HG02623 (cell line): ENCODE data around the gene GFPT2.

ENCODE experiments used
- ATAC-seq: cut with Tn5 transposase; IDR thresholded peaks from one replicate; pipeline ENCODE4 v1.9.1; 2021; ENCODE audit warnings: moderate library complexity; ENCODE audit not compliant: unreplicated experiment

The GFPT2 gene

DNA sequence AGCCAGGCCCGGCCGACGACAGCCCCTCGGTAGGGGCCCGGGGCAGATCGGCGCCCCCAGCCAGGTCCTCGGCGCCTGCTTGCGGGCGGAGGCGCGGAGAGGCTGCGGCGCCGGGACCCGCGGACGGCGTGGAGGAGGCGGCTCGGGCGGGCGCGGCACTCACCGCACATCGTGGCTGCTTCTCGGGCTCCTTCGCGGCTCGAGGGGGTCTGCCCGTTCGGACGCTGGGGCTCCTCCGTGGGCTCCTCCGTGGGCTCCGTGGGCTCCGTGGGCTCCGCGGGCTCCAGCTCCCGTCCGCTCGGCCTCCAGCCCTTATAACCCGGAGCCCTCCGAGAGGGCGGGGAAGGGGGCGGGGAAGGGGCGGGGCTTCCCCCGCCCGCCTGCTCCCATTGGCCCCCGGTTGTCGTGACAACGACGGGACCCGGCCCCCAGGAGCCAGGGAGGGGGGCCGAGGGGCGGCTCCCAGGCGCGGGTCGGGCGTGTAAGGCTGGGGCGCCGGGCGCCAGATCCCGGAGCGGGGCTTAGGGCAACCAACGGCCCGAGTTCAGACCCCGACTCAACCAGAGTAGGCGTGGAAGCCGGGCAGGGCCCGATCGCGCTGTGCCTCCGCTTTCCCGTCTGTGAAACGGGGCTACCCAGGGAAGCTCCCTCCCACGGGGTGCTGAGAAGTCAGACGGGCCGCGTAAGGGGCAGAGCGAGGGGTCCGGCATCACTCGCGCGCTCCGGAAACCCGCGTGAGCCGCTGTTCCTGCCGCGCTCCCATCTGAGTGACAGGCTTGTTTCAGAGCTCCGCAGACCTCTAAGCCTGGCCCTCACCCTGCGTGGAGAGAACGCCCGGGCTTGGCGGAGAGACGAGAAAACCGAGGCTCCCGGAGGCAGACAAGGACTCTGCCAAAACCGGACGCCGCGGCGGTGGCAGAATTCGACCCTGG, at the start of gene GFPT2:
TSS of gene GFPT2 (minus strand) at position 289 of the 932 bp plus-strand sequence. CDS start at position 170, 119 bp downstream.
- ATAC-seq = peak; percentile 61

DNA sequence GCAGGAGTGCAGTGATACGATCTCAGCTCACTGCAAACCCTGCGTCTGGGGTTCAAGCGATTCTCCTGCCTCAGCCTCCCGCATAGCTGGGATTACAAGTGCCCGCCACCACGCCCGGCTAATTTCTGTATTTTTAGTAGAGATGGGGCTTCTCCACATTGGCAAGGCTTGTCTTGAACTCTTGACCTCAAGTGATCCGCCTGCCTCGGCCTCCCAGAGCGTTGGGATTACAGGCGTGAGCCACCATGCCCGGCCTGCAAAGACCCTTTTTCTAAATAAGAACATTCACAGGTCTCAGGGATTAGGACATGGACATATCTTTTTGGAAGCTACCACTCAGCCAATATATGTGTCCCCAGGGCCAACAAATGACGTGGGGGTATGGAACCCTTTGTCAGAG, 49.6 kb upstream of the GFPT2 start:
- ATAC-seq = no peak

DNA sequence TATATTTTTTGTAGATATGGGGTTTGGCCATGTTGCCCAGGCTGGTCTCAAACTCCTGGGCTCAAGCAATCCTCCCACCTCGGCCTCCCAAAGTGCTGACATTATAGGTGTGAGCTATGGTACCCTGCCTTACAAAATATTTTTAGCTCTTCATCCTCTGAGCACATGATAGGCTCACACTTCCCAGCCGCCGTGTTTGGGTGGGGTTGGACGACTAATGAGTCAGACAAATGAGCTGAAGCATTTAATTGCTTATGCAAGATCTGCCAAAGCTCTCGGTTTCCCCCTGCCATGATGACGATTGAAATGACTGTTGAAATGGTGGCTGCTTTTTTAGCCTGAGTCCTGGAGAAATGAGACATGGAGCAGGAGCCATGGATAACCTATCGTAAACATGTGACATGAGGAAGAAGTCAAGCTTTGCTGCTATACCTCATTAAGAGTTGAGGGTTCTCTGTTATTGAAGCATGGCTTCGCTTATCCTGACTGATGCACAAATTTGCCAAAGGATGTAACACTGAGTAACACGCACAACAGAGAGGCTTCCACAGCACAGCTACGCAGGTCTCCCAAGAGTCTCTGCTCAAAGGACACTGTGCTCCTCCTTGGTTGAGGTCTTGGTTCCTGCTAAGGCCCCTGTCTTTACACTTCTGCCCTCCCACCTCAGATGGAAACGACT, 48.2 kb upstream of the GFPT2 start:
- no peak for ATAC-seq

DNA sequence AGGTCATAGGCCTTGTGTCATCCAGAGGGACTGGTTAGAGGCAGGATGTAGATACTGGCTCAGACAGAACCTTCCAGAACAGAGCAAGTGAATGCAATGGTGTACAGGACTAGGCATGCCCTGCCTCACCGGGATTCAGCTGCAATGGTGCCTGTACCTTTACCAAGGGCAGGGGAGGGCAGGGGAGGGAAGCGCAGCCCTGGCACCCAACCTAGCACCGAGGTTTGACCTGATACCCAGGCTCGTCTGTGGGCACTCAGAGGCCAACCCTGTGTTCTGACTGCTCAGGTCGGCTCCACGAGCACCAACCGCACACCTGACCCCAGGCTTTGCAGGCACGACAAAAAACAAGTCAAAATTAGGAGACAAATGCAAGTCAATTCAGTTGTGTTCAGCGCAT, 47.3 kb upstream of the GFPT2 start:
- ATAC-seq = no peak

DNA sequence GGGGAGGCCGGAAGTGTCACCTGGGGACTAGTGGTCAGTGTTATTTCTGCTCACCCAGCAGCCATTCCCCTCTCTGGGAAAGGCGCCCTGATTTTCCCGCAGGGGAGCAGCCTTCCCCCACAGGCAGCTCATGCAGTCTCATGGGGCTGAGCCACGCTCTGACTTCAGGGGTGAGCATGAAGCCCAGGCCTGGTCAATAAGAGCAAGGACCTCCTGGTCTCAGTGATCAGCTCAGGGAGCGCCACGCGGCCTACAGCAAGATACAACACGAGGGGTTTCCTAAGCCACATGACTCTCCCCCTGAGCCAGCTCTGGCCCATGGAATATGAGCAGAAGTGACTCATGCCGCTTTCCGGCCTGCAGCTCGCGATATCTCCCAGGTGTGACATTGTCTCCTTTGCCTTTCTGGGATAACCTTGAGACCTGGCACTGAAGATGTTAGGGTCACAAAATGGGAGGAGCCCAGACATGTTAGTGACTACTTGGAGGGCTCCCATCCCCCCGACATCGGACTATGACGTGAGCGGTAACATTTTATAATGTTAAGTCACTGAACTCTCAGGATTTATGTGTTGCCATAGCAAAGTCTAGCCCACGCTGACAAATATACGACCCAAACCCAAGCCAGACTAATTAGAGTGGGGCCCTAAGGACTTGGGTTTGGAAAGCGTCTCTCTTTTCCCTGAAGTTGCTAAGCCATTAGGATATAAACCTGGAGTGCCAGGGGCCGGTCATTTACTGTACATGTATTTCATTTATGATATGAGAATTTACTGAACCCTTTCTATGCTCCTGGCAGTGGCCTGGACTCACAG, 46.5 kb upstream of the GFPT2 start:
- ATAC-seq = no peak

DNA sequence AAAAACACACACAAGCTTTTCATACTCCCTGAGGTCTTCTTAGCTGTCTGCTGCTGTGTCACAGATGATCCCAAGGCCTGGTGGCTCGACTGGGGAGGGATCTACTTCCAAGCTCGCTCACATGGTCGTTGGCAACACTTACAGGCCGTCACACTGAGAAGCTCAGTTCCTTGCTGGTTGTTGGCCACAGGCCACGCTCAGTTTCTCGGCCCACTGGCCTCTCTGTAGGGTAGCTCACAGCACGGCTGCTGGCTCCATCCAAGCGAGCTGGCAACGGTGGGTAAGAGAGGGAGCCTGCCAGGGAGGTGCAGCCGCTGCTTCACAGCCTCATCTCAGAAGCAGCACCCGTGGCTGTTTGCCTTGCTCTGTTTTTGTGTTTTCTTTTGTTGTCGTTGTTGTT, 43.8 kb upstream of the GFPT2 start:
- no peak for ATAC-seq

DNA sequence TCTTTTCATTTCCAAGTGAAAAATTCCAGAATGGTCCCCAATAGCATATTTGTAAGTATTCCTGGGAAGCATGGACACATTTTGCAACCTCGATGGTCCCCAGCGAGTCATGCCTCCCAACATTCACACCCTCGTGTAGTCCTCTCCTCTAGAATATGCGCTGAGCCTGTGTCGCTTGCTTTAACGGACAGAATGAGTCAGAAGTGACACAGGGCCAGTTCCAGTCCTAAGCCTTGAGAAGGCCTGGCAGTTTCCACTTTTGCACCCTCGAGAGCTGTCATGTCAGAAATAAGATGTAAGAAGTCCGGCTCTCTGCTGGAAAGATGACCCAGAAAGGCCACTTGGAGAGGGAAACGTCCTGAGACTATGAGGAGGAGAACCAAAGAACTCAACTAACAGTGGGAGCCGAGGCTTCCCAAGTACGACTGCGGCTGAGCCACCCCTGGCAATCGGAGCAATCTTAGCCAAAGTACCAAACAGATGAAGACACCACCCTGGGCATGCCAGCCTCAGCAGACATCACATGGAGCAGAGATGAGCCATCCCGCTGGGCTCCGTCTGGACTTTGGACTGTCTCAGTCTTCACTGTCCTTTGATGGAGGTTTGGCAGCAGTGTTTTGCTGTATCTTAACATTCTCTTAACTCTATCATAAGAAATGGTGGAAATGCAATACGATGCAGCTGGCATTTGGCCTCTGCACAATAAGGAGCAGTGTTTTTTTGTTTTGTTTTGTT, 42.6 kb upstream of the GFPT2 start:
- no peak for ATAC-seq

DNA sequence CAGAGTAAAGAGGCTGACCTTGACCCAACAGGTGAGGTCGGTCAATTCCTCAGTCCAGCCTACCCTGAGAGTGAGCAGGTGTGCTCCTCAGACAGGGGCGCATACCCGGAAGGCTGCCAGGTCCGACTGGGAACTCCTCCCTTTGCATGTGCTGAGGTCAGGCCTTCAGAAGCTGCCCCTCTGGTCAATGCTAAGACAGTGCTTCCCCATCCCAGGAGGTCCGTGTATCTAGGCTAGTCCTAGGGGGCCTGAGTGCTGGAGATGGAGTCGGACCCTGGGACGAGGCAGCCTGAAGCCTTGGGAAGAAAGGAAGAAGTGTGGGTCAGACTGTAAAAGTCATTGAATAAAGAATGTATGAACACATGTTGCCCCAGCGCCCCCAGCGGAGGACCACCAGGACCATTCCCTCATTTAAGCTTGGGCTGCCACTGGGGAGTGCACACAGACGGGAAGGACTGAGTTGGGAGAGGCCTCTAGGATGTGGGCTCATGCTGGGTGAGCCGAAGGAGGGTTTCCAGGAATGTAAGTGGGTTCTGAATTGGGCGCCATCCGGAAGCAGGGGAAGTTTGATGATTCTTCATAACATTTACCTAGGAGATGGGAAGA, 41.0 kb upstream of the GFPT2 start:
- no peak for ATAC-seq

DNA sequence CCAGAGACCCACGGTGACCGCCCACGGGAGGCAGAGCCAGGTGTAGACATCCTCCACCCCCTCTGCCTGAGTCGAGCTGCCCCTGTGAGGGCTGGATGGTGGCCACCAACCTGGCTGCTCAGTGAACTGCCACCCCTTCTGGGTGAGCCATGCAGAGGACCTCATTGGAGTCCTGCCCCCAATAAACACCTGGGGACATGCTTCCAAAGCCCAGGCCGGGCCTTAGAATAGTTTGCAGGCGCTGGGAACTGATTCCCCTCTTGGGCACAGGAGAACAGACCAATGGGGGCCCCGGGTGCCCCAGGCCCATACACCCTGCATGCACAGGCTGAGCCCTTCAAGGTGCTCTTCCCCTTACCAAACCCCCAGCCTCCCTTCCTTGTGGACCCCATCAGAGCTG, 38.1 kb upstream of the GFPT2 start:
- ATAC-seq = no peak

DNA sequence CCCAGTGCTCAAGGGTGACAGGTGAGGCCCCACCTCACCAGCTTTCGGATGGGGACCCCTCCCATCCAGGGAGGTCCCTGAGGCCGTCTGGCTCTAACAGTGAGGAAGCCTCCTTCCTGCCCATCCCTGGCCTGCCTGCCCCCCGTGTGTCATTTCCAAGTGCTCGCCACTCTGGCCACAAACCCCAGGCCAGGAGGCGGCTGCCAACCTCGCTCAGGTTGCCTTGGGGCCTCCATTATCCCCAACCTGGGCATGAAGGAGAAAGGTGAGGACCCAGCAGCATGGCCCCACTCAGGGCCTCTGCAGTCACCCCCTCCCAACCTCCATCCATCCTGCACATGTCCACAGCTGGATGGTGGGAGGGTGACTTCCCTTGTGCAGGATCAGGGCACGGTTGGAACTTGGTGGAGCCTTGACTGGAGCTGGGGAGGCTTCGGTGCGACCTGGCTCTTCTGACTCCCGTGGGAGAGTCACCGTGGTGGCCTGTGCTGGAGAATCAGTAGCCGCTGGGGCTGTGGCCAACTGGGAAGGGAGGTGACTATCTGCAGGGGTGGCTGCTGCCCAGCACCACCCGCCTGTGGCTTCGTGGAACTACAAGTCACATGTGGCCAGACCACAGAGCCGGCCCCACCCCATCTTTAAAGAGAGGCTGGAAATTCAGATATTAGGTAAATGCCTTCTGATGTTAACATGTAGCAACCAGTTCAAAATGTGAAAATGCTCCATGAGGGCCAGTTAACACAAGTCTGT, 37.5 kb upstream of the GFPT2 start:
- ATAC-seq = no peak

DNA sequence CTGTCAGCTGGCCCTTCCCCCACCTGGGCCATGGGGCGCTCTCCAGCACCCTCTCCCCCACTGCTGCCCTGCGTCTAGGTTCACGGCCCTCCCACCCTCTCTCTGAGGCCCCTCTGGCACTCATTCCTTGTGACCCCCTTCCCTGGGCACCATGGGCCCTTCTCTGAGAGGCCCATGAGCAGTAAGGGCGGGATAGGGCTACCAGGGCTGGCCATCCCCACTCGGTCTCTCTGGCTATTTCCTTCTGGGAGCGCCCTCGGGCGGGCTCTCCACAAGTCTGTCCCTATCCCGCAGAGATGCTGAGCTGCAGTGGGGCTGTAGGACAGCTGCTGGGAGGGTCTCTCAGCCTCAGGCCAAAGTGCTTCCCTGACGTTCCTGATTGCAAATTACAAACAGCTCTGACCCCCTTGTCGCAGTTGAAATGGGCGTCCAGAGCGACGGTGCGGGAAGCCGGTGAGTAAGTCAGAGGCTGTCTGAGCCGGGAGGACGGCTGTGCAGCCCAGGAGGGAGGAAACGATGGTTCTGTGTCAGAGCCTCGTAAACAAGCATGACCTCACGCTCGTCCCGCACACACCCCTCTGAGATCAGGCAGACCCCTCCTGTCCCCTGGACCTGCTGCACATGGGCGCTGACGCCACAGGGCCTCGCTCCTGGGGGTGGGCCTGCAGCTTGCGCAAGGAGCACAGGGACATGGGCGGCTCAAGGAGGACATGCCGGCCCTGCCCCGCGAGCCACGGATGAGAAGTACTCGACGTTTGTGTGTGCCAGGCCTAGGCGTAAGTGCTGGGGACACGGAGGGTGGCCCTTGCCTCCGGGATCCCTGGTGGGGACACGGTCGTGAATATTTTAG, 36.3 kb upstream of the GFPT2 start:
- no peak for ATAC-seq

DNA sequence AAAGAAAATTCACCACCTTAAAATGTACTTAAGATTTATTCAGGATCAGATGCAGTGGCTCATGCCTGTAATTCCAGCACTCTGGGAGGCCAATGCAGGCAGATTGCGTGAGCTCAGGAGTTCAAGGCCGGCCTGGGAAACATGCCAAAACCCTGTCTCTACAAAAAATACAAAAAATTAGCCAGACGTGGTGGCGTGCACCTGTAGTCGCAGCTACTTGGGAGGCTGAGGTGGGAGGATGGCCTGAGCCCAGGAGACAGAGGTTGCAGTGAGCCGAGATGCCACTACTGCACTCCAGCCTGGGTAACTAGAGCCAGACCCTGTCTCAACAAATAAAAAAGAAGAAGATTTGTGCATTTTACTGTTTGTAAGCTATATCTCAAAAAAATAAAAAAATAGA, 34.7 kb upstream of the GFPT2 start:
- ATAC-seq = no peak

DNA sequence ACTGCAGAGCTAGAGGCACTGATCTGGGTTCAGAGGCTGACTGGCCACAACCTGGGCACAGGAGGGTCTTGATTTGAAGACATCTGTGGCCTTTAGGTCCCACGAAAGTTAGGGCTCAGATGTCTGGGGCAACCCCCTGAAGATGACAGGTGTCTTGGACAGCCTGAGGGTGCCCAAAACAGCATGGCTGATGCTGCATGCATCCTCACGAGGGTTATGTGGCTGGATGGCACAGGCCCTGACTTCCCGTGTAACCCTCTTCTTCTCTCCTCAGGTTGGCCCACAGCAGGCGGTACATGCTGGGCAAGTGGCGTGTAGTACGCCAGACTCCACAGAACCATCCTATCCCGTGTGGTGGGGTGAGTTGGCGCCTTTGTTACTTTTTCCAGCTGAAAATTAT, 29.8 kb upstream of the GFPT2 start:
- ATAC-seq = no peak

DNA sequence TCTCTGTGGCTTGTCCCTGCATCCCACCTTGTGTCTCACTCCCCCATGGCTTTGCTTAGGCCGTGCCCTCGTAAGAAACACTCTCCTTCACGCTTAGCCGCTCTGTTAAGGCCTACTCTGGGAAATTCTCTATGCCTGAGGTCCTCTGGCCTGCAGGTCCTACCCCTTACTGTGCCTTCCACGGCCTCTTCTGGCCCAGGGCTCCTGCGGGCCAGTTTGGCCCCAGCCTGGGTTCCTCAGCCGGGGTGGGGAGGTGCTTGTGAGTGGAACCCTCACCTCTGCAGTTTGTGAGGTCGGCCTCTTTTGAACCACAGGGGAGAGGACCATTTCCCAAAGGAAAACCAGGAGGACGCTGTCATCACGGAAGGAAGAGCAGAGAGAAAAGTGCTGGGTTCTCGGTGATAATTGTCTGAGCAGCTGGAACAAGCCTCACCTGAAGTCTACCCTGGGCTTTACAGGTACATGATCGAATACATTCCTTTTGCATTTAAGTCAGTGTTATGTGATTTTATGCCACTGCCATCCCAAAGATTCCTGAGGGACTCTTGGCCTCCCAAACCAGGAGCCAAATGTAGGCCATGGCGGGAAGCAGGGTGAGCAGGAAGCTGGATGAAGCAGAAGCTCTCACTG, 28.8 kb upstream of the GFPT2 start:
- ATAC-seq = no peak

DNA sequence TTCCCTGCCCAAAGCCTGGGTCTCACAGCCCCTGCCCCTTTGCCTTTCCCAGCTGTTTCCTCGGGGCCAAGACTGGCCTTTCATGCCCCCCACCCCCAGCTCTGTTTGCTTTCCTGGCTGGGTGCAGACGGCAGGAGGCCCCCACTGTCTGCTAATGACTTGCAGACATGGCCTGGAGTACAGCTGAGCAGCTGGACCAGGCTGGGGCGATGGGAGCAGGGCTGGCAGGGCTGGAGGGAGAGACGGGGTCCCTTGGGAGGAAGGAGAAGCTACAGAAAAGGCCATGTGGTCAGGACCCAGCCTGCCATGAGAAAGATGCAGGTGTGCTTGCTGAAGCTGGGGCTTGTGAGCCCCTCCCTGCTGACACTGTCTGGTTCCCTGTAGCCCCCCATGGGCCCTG, 28.3 kb upstream of the GFPT2 start:
- ATAC-seq = no peak

DNA sequence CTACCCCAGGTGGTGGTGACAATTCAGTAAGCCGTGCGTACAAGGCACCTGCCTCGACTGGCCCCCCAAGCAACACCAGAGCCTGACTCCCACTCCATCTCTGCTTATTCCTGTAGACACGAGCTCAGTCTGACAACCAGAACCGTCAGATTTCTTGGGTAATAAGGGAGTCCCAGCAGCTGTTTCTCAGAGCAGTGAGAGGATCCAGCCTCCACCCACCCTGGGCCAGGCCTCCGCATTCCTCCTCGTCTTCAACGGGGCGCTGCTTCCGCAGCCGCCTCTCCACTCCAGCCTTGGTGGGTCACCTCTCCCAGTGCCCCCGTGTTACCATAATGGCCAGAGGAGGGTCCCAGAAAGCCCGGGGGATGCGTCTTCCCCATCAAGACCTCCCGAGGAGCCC, 27.7 kb upstream of the GFPT2 start:
- ATAC-seq = no peak

DNA sequence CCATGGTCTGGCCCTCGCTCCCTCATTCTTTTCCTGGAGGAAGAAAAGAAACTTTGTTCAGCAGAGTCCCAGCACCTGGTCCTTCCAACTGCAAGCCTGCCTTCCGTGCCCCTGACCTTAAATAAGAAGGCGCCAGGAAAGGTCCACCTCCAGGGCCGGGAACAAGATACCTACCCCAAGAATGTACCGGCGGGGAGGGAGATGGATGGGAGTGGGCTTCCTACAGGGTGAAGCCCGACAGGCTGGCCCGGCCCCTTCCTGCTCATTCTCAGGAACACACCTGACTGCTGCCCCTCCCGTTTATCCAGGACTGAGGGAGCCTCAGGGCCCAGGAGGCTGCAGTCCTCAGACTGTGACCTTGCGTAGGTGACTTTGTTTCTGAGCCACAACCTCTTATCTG, 27.3 kb upstream of the GFPT2 start:
- ATAC-seq = no peak

DNA sequence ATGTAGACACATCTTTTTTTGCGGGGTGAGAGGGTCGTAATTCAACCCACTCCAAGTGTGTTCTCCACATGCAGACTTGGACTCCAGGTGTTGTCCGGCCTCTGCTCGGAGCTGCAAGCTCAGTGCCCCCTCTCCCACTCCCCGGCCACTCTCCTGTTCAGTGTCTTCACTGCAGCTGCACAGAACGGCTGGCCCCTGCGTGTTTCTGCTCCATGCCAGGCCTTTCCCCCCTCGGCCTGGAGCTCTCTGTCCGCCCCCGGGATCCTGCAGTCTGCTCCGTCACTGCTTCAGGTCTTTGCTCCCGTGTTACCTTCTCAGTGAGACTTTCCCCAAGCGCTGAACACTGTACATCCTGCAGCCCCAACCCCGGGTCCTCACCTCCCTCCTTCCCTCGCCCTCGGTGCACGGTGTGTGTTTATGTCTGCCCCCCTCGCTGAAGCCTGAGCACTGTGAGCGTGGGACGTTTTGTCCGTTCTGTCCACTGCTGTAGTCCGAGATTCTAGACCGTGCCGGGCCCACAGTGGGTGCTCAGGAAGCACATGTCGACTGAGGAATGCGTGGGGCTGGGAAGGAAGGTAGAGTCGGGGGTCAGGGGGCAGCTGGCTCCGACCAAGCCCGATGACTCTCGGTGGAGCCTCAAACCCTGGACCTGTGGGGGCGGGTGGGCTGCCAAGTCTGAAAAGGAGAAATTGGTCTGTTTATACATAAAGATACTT, 26.4 kb upstream of the GFPT2 start:
- ATAC-seq = no peak
